HepG2 (cell line): ENCODE results near the gene PRRT1B. TPM values are rescaled to one million over a fixed set of nuclear protein-coding genes. Genes with fewer than 3 reads are reported as not detected.
A peak's percentile ranks its signal among the peaks of the same experiment; 100 is the strongest.

ENCODE experiments used
- ARID4A ChIP-seq: sonication (generic); formaldehyde crosslinking; IDR thresholded peaks from 2 replicates; pipeline ENCODE4 v1.5.0; 2020; ENCODE audit warnings: mild to moderate bottlenecking, missing genetic modification reagents, borderline replicate concordance
- CCAR2 ChIP-seq: fragments of 200-400 bp; formaldehyde crosslinking; optimal IDR thresholded peaks from 2 replicates; pipeline ENCODE3; 2018; ENCODE audit warnings: low read depth, mild to moderate bottlenecking, low read length, moderate library complexity
- ELF1 ChIP-seq: sonication (generic); formaldehyde crosslinking; IDR thresholded peaks from 2 replicates; pipeline ENCODE4 v1.4.0; 2020; ENCODE audit warnings: missing genetic modification reagents
- HMGXB4 ChIP-seq, 2 experiments: sonication (generic) in 1 of 2; formaldehyde crosslinking in 1 of 2; IDR thresholded peaks; 2 replicates each; pipeline versions ENCODE4 v1.4.0 to v1.6.1; 2018 to 2020; ENCODE audit warnings: missing genetic modification reagents in 2 of 2, borderline replicate concordance in 1 of 2, low read depth in 1 of 2, mild to moderate bottlenecking in 1 of 2, missing biosample characterization in 1 of 2
- HOXA3 ChIP-seq: sonication (generic); formaldehyde crosslinking; IDR thresholded peaks from 2 replicates; pipeline ENCODE4 v1.5.0; 2020; ENCODE audit warnings: missing genetic modification reagents
- KDM3A ChIP-seq: IDR thresholded peaks from 2 replicates; pipeline ENCODE4 v1.6.1; 2018; ENCODE audit warnings: low read depth, missing compliant biosample characterization
- KDM5B ChIP-seq: sonication (generic); formaldehyde crosslinking; IDR thresholded peaks from 2 replicates; pipeline ENCODE4 v1.4.0; 2020; ENCODE audit warnings: missing genetic modification reagents, mild to moderate bottlenecking, borderline replicate concordance
- KMT2A ChIP-seq: sonication (generic); formaldehyde crosslinking; IDR thresholded peaks from 2 replicates; pipeline ENCODE4 v1.4.0; 2020; ENCODE audit warnings: missing genetic modification reagents
- MIXL1 ChIP-seq: IDR thresholded peaks from 2 replicates; pipeline ENCODE4 v1.6.1; 2016
- MNT ChIP-seq: fragments of 450-650 bp; IDR thresholded peaks from 2 replicates; pipeline ENCODE4 v1.6.1; 2016
- MYC ChIP-seq: sonication (generic); formaldehyde crosslinking; IDR thresholded peaks from 2 replicates; pipeline ENCODE4 v1.9.0; 2021; ENCODE audit warnings: missing genetic modification reagents, borderline replicate concordance
- NRL ChIP-seq: sonication (generic); formaldehyde crosslinking; IDR thresholded peaks from 2 replicates; pipeline ENCODE4 v1.5.0; 2020; ENCODE audit warnings: missing genetic modification reagents, mild to moderate bottlenecking, moderate library complexity, borderline replicate concordance
- REPIN1 ChIP-seq: sonication (generic); formaldehyde crosslinking; IDR thresholded peaks from 2 replicates; pipeline ENCODE4 v1.8.0; 2022; ENCODE audit warnings: missing genetic modification reagents, low read depth, mild to moderate bottlenecking, borderline replicate concordance
- RXRA ChIP-seq: sonication (generic); formaldehyde crosslinking; IDR thresholded peaks from 2 replicates; pipeline ENCODE4 v1.5.1; 2020; ENCODE audit warnings: missing genetic modification reagents
- RXRB ChIP-seq: IDR thresholded peaks from 2 replicates; pipeline ENCODE4 v1.6.1; 2016; ENCODE audit warnings: borderline replicate concordance, missing genetic modification reagents, missing compliant biosample characterization
- SALL2 ChIP-seq: sonication (generic); formaldehyde crosslinking; IDR thresholded peaks from 2 replicates; pipeline ENCODE4 v1.8.1; 2023; ENCODE audit warnings: mild to moderate bottlenecking, missing genetic modification reagents, inconsistent platforms
- ZBTB26 ChIP-seq: IDR thresholded peaks from 2 replicates; pipeline ENCODE4 v1.6.1; 2016; ENCODE audit warnings: missing compliant biosample characterization, missing genetic modification reagents, borderline replicate concordance
- ZNF33B ChIP-seq: sonication (generic); formaldehyde crosslinking; IDR thresholded peaks from 2 replicates; pipeline ENCODE4 v1.5.1; 2020; ENCODE audit warnings: mild to moderate bottlenecking, missing genetic modification reagents
- polyA plus RNA-seq, 8 experiments: library from polyadenylated mRNA; depleted of rRNA in 3 of 8; stranded (reverse) in 7 of 8; unstranded in 1 of 8; fragments of >200 nt; fragmentation: Illumina TruSeq in 4 of 8; extraction: Trizol in 4 of 8; gene quantifications; 2 replicates each; pipeline versions ENCODE4 v1.2.1 to v1.2.3, GENCODE V29; 2011 to 2016; ENCODE audit warnings: low read depth in 4 of 8, missing spikeins in 1 of 8, mixed read lengths in 1 of 8; ENCODE audit not compliant: insufficient read depth in 1 of 8
- total RNA-seq, 5 experiments: library from RNA; depleted of rRNA; stranded (reverse); fragments of >200 nt; fragmentation: Illumina TruSeq; extraction: Trizol; gene quantifications; 2 replicates each; pipeline ENCODE4 v1.2.3, GENCODE V29; 2016; ENCODE audit warnings: low read depth in 1 of 5

PRRT1B gene
- total and polyA plus RNA-seq, 2 of the 13 experiments (the other 11 are each of a cell fraction or from before 2014, with no cell fraction given): not detected

GRCh38 chr9:131590907-131591844 is 45.9 kb downstream of the PRRT1B start (continued):
- TF ChIP-seq ELF1 (CRISPR knock-in tag) (peak; percentile 30; the same call in 1 of the 2 replicates), HOXA3 (CRISPR knock-in tag) (peak; percentile 64), ARID4A (no peak; the same call in 1 of the 2 replicates), MYC (CRISPR knock-in tag) (peak; percentile 54; the same call in 1 of the 2 replicates), MNT (no peak), HMGXB4 (CRISPR knock-in tag; IDR thresholded peaks at IDR 0.05; ENCODE audit: borderline replicate concordance in 1 of 2, low read depth in 1 of 2) (peak; percentile 88 to 91), RXRA (CRISPR knock-in tag) (peak; percentile 60; the same call in 1 of the 2 replicates), KDM3A (CRISPR knock-in tag) (peak; percentile 67; the same call in 1 of the 2 replicates), MIXL1 (CRISPR knock-in tag) (0 out of 2 replicates have a peak, but pooled peaks have one; percentile 26), ZBTB26 (CRISPR knock-in tag) (peak; percentile 20; the same call in 1 of the 2 replicates), CCAR2 (no peak), KMT2A (0 out of 2 replicates have a peak, but pooled peaks have one; percentile 34), RXRB (CRISPR knock-in tag) (peak; percentile 69; the same call in 1 of the 2 replicates), KDM5B (CRISPR knock-in tag) (0 out of 2 replicates have a peak, but pooled peaks have one; percentile 44), SALL2 (CRISPR knock-in tag) (peak; percentile 63; the same call in 1 of the 2 replicates), REPIN1 (CRISPR knock-in tag) (peak; percentile 66; the same call in 1 of the 2 replicates), ZNF33B (CRISPR knock-in tag) (no peak), NRL (CRISPR knock-in tag) (no peak)
